Psoas muscle (tissue), 8 donors: ENCODE results near the gene PNO1. TPM values are rescaled to one million over a fixed set of nuclear protein-coding genes. Genes with fewer than 3 reads are reported as not detected.
A peak's percentile ranks its signal among the peaks of the same experiment; 100 is the strongest.

Experiments used
- ATAC-seq, 4 donors: fragments of 200-7000 bp; cut with Tn5 transposase; one replicate each; pipeline ENCODE4 v1.9.1; 2020; ENCODE audit warnings: moderate library complexity in 3 of 4, mild to moderate bottlenecking in 2 of 4
- DNase-seq, 2 donors: peaks; one replicate each; pipeline ENCODE4 v3.0.0-alpha.2; 2020
- H3K27ac ChIP-seq: fragments of 200-600 bp; one replicate; pipeline ENCODE4 v1.8.0; 2022
- H3K27me3 ChIP-seq, 3 donors: fragments of 200-600 bp in 1 of 3; one replicate each; pipeline versions ENCODE4 v1.6.1 to v1.8.0; 2013 to 2022; ENCODE audit warnings: low read length in 2 of 3, mild to moderate bottlenecking in 2 of 3, moderate library complexity in 1 of 3; ENCODE audit not compliant: insufficient read depth in 3 of 3
- H3K36me3 ChIP-seq, 2 donors: fragments of 200-600 bp in 1 of 2; one replicate each; pipeline versions ENCODE4 v1.6.1 to v1.8.0; 2013 to 2022; ENCODE audit warnings: low read depth in 1 of 2, mild to moderate bottlenecking in 1 of 2, moderate library complexity in 1 of 2; ENCODE audit not compliant: insufficient read depth in 1 of 2
- H3K4me1 ChIP-seq: fragments of 200-600 bp; one replicate; pipeline ENCODE4 v1.8.0; 2022
- H3K4me3 ChIP-seq: fragments of 200-600 bp; one replicate; pipeline ENCODE4 v1.8.0; 2022; ENCODE audit warnings: mild to moderate bottlenecking
- H3K9me3 ChIP-seq: fragments of 200-600 bp; one replicate; pipeline ENCODE4 v1.8.0; 2022
- WGBS, 3 donors: extraction: QIAGEN DNeasy Blood & Tissue Kit; methylation state at CpG; one replicate each; pipeline versions ENCODE4 v1.1.6 to v1.1.7; 2013; 5-methylcytosine and 5-hydroxymethylcytosine counted together
- intact Hi-C, 2 donors: fragments of 100-400 bp; cut with DNase I; formaldehyde crosslinking; loops; one replicate each; pipeline versions ENCODE4 v1.11.0 to v1.14.2; 2022
- polyA plus RNA-seq, 3 donors: library from polyadenylated mRNA; stranded (reverse); fragments of 200-250 nt; gene quantifications; one replicate each; pipeline ENCODE4 v1.2.3, GENCODE V29; 2013
- total RNA-seq, 4 donors: library from RNA; stranded (reverse); fragmentation: NEBNext Ultra II Directional in 2 of 4; extraction: Animal tissue kit (Norgen Biotek cat#: 25700) in 2 of 4; gene quantifications; one replicate each; pipeline versions ENCODE4 v1.2.1 to v1.2.4, GENCODE V29; 2021 to 2023
- TF ChIP-seq, protein P1 (sequence below): fragments of 200-600 bp; IDR thresholded peaks from one replicate; pipeline ENCODE4 v1.8.0; 2022; ENCODE audit warnings: antibody characterized with exemption
- donor health status: healthy with polysubstance abuse.
- donor health status: DM: no; HTN: no; CAD: no; lungs with moderate emphysema.
- donor health status: Bipolar disorder and iron deficiency.
- donor health status: healthy.
- donor health status: DM: yes; HTN: yes; CAD: no.
- donor health status: DM: no; HTN: no; CAD: no.
- donor health status: DM: no; HTN: no; CAD: no.
- donor health status: DM: yes; HTN: yes; CAD: no.

Gene PNO1
- total and polyA plus RNA-seq, 7 donors: 13.0 to 50.8 (median 24.9) TPM

DNA sequence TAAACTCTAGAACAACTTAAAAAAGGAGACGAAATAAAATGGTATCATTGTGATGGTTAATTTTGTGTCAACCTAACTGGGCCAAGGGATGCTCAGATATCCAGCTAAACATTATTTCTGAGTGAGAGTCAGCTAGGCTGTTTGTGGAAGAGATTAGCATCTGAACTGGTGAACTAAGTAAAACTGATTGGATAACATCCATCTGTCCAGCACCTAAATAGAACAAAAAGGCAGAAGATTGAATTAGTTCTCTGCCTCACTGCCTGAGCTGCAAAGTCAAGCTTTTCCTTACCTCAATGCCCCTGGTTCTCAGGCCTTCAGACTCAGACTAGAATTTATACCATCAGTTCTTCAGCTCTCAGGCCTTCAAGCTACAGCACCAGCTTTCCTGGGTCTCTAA, 64.6 kb downstream of the PNO1 start:
- TF ChIP-seq, protein P1, sequence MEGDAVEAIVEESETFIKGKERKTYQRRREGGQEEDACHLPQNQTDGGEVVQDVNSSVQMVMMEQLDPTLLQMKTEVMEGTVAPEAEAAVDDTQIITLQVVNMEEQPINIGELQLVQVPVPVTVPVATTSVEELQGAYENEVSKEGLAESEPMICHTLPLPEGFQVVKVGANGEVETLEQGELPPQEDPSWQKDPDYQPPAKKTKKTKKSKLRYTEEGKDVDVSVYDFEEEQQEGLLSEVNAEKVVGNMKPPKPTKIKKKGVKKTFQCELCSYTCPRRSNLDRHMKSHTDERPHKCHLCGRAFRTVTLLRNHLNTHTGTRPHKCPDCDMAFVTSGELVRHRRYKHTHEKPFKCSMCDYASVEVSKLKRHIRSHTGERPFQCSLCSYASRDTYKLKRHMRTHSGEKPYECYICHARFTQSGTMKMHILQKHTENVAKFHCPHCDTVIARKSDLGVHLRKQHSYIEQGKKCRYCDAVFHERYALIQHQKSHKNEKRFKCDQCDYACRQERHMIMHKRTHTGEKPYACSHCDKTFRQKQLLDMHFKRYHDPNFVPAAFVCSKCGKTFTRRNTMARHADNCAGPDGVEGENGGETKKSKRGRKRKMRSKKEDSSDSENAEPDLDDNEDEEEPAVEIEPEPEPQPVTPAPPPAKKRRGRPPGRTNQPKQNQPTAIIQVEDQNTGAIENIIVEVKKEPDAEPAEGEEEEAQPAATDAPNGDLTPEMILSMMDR: no peak
- DNase-seq (no peak), ATAC-seq (no peak)
- Histone ChIP-seq H3K27me3 (no peaks in the 10 kb centered on the region), H3K4me3 (no peak overlapping the region), H3K4me1 (peaks cover 63% of the 10 kb centered on the region), H3K9me3 (no peaks in the 10 kb centered on the region), H3K27ac (peak overlapping the region; percentile 30), H3K36me3 (no peaks in the 10 kb centered on the region)
- 61 to 93% (median 76%) methylated on average over 1 of the region's 1 CpG for WGBS, 3 donors
- intact Hi-C loops: no loop called here

DNA sequence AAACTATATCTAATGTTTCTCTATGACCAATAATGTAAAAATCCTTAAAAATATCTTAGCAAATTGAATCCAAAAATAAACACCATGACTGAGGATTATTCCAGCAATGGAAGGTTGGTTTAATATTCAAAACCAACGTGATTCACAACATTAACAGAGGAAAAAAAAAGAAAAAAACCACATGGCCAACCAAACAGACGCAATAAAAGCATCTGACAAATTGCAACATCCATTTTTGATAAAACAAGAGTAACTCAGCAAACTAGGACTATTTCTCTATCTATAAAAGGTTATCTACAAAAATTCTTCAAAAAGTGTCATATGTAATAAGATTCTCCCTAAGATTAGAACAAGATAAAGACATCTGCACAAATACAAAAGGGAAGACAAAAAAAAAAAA, 65.7 kb downstream of the PNO1 start:
- H3K9me3 ChIP-seq: no peaks in the 10 kb centered on the region
- H3K36me3 ChIP-seq: no peaks in the 10 kb centered on the region
- WGBS, 3 donors: 51 to 72% (median 62%) methylated on average over 2 of the region's 2 CpGs
- intact Hi-C loops: no loop called here
- TF ChIP-seq, protein P1: no peak
- H3K27me3 ChIP-seq: no peaks in the 10 kb centered on the region
- ATAC-seq: no peak
- H3K27ac ChIP-seq: peak overlapping the region; percentile 5
- no peak overlapping the region for H3K4me3 ChIP-seq
- peaks cover 61% of the 10 kb centered on the region for H3K4me1 ChIP-seq
- no peak for DNase-seq

DNA sequence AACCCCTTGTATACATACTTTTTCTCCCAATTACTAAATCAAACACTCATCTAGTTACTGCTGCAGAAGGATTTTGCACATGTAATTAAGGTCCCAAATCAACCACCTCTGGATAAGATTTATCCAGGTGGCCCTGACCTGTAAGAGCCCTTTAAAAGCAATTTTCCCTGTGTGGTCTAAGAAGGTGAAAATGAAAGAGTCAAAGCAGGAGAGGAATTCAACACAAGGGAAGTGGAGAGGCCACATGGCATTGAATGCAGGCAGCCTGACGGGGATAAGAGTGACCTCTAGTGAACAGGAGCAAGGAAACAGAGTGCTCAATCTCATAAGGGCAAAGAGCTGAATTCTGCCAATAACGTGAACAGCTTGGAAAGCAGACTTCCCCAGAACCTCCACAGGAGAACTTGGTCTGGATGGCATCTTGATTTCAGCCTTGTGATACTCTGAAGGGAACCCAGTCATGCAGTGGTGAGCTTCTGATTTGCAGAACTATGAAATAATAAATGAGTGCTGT, 67.5 kb downstream of the PNO1 start:
- no peak for DNase-seq
- TF ChIP-seq, protein P1: no peak
- H3K4me1 ChIP-seq: peaks cover 55% of the 10 kb centered on the region
- H3K36me3 ChIP-seq: no peaks in the 10 kb centered on the region
- WGBS, 3 donors: 4 to 26% (median 5%) methylated on average over 2 of the region's 2 CpGs
- peak; percentile 57 to 78 (median 64) for ATAC-seq
- intact Hi-C loops: no loop called here
- no peak overlapping the region for H3K4me3 ChIP-seq
- no peaks in the 10 kb centered on the region for H3K9me3 ChIP-seq
- H3K27ac ChIP-seq: peak overlapping the region; percentile 50
- no peaks in the 10 kb centered on the region for H3K27me3 ChIP-seq

Other genes starting within 250 kb of the PNO1 start
- gene C1D, start 94.9 kb upstream of the PNO1 start, total RNA-seq: 10 to 100 TPM; 13.0 to 18.5 (median 17.8) TPM
- 10 to 100 TPM; 20.5 to 42.5 (median 27.6) TPM for gene C1D, start 94.9 kb upstream of the PNO1 start, polyA plus RNA-seq
- gene PPP3R1, start 94.6 kb downstream of the PNO1 start, total RNA-seq: 10 to 100 TPM; 45.7 to 69.4 (median 52.5) TPM
- gene PPP3R1, start 94.6 kb downstream of the PNO1 start, polyA plus RNA-seq: 10 to 100 TPM; 19.2 to 45.6 (median 26.0) TPM
- gene CNRIP1, start 162.1 kb downstream of the PNO1 start, total RNA-seq: 10 to 100 TPM in 1 of 4 donors, 1 to 10 TPM in 3; 4.6 to 11.7 (median 7.2) TPM
- gene CNRIP1, start 162.1 kb downstream of the PNO1 start, polyA plus RNA-seq: 1 to 10 TPM; 3.5 to 6.1 (median 4.7) TPM
- 1 to 10 TPM; 2.3 to 3.9 (median 2.9) TPM for gene PLEK, start 207.4 kb downstream of the PNO1 start, total RNA-seq
- gene PLEK, start 207.4 kb downstream of the PNO1 start, polyA plus RNA-seq: 1 to 10 TPM in 1 of 3 donors, under 1 TPM in 2; 0.89 to 1.2 (median 0.99) TPM